ENCODE measurements around the gene NRG3.
"Not testable (repeated sequence)": the region's sequence is repeated elsewhere in the genome, so short reads cannot be mapped to it uniquely, and the experiment has no call there.

The NRG3 gene

DNA sequence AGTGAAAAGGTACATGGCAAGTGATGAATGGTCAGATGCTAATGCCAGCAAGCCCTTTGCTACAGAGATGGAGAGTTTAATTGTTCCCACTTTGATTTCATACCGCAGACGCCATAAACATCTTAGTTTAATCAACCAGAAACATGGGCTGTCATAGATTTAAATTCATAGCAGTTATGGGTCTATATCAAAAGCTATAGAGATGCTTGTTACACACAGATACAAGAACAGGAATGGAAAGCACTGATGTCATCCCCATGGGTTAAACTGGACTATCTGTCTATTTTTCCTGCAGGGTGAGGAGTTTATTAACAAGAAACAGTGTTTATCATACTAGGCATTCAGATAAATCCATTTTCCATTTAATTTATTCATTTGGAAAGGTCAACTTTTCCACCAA lies 409.2 kb downstream of the NRG3 start:
- DNase-seq (ENCODE audit: low spot score) = no peak

DNA sequence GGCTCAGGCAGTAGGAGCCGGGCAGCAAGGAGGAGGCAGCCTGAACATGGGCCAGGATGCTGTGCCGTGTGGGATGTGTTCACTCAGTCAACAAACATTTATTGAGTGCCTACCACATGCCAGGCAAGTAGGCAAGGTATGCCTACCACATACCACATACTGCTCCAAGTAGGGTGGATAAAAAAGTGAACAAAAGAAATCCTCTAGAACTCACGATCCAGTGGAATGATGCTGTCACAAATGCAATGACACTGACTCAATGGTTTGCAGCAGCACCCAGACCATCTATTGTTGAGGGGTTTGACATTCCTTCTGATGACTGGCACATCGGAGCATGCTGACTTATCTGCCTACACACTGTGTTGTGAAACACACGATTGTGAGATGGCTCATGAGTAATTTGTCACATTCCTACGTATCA lies 413.5 kb downstream of the NRG3 start:
- DNase-seq (ENCODE audit: low spot score) = peak; percentile 43

DNA sequence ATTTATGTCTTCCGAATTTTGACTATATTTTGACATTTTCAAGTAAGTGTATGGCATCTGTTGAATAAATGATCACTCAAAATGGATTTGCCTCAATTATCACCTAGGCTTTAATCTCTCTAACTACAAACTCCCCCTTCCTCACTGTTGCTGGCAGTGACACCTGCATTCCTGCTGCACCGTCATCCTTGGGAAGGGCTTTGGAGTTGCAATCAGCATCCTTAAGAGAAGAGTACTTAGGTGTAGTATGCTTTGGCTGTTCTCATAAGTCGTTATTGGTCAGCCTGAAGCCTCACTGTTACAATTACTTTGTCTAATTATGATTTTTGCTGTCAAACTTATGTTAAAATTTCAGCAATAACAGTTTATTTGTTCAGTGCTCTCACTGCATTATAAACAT lies 415.0 kb downstream of the NRG3 start:
- DNase-seq (ENCODE audit: low spot score) = no peak

DNA sequence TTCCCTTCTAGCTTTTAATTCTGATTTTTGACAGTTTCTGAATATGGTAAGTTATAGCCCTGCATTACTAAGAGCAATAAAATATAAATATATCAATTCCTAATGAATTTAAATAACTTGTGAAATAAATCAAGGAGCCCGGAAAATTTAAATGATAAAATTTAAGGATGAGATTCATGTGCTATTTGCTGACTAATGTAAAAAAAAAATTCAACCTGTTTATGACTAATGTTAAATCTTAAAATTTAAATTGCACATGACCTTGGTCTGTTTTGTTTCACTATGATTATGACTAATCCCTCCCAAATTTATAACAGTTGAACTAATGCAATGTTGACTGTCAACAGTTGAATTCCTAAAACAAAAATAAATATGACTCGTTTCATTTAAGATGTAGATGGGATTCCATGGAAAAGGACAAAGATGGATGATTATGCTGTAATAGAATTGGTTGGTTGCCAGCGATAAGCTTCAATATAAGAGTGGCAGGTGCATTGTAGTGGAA lies 419.9 kb downstream of the NRG3 start:
- DNase-seq (ENCODE audit: low spot score) = no peak

DNA sequence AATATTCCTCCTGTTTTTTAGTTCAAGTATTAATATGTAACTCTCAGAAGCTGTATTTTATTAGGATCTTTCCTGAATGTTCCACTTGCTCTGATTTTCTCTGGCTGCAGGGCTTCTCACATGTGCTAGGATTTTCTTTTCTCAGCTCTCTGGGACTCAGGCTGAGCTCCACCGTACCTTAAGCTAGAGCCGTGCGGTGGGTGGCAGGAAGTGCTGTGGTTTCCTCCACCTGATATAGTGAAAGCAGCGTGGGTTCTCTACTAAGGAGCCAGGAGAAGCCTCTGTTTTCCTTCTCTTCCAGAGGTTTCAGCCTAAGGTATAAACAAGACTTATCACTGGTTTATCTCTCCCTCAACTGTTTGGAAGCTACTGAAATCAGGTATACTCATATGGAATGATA lies 433.6 kb downstream of the NRG3 start:
- DNase-seq (ENCODE audit: low spot score) = no peak

DNA sequence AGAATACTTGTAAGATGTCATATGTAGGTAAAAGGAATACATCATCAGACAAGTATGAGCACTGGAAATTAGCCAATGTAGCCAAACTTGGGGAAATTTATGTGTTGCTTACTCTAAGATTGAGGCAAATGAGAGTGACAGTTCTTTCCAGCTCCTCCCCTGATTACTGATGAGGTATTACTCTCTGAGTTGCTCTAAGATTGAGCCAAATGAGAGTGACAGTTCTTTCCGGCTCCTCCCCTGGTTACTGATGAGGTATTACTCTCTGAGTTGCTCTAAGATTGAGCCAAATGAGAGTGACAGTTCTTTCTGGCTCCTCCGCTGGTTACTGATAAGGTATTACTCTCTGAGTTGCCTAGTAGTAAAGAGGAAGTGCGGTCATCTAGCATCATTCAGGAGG lies 435.8 kb downstream of the NRG3 start:
- no peak for DNase-seq (ENCODE audit: low spot score)

DNA sequence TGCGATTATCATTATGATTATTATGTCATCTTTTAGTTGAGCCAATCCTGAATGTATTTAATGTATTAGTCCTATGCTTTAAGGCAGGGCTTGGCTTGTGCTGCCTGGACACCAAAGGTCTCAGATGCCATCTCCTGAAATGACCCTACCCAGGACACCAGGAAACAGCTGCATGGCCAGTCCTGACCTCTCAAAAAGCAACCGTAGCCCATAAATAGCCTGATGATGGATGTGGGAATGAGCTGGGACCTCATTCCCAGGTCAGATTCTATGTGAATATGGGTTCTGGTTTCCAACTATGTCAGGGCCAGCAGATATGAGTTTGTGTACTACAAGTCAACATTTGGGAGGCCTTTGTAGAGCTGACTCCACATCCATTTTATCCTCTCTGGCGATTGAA lies 438.4 kb downstream of the NRG3 start:
- no peak for DNase-seq (ENCODE audit: low spot score)

DNA sequence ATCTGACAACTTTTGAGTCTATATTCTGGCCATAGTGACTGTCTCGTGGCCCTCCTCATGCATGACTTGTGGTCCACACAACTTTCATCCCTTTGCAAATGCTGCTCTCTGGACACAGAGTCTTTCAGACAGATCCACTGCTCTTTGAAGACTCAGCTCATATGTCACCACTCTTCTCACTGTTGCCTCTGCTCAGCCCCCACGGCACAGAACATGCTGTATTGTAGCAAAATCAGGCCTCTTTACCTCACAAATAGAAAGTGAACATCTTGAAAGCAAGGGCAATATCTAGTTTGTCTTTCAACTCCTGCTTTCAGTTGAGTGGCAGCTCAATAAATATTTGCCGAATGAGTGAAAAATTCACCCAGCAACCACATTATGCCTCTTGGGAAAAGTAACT lies 443.5 kb downstream of the NRG3 start:
- peak; percentile 27 for DNase-seq (ENCODE audit: low spot score)

DNA sequence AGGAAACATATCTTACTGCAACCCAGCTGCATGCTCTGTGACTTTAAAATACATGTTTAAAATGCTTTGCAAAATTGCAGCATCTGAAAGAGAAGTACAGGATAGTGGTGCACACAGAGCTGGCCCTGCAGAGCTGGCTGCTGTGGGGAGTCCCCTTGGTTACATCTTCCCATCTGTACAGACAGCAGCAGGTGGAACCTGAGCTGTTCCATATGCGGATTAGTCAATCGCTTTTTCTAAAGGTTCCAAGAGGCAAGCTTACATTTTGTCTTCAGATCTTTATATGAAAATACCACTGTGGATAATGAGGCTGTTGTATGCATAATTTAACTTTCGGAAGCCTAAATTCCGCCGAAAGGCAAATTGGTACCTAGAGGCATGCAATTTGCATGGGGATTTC lies 444.1 kb downstream of the NRG3 start:
- DNase-seq (ENCODE audit: low spot score) = peak; percentile 12

DNA sequence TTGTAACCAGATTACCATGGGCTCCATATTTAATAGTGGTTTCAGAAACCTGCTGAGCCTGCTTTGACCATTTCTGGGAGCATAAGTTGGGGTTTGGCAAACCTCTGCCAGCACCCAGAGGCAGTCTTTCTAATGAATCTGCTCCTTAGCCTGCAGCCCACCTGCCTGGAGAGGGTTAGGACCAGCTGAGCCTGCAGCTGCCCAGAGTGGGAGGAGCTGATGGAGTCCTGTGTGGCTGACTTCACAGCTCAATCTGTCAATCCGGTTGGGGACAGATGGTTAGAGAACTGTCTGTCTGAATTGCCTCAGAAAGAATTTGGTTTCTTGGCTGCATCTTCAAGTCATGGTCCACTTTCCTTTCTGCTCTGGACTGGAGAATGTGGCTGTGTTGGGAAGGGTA lies 444.6 kb downstream of the NRG3 start:
- DNase-seq (ENCODE audit: low spot score) = peak; percentile 22

DNA sequence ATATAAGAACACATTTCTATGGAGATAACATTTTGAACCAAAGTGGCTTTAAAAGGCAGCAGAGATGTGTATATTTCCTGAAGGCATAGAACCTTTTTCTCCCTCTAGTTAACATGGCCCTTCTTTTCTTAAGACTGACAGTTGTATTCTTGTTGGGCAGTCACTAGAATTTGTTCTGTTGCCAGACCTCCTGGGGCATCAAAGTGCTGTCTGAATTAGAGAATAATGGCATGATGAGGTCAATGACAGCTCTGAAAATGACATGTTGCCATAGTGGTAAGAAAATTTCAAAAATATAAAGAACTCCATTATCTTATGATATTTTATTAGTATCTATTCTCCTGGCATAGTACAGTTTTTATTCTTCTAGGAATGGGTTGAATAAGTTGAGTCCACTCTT lies 446.7 kb downstream of the NRG3 start:
- DNase-seq (ENCODE audit: low spot score) = no peak

DNA sequence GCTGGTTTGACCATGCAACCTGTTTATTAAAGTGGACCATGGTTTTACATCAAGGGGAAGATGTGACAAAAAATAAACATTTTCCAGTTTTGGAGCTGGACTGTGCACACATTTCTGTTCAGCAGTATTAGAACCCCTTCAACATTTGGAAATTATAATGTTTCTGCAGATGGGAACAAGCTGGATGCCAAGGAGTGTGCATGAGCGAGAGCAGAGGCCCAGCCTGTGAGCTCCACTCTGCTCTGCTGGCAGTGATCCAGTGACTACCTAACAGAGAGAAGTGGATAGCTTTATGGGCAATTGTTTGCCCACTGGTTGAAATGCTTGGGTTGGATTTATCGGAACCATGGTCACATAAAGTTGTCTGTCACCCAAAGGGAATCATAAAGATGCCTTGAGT lies 456.7 kb downstream of the NRG3 start:
- DNase-seq (ENCODE audit: low spot score) = peak; percentile 30

DNA sequence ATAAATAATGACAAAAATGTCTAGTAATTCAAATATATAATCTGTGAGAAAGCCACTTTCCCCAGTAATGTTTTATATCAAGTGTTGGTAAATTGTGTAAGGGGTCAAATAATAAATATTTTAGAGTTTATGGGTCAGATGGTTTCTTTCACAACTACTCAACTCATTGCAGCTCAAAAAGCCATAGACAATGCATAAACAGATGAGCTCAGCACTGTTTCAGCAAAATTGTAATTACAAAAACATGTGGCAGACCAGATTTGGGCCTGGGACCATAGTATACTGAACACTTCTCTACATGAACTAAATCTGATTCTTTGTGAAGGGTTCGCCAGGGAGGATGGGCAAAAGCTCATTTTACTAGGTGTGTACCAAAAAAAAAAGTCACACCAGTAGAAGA lies 460.8 kb downstream of the NRG3 start:
- no peak for DNase-seq (ENCODE audit: low spot score)

DNA sequence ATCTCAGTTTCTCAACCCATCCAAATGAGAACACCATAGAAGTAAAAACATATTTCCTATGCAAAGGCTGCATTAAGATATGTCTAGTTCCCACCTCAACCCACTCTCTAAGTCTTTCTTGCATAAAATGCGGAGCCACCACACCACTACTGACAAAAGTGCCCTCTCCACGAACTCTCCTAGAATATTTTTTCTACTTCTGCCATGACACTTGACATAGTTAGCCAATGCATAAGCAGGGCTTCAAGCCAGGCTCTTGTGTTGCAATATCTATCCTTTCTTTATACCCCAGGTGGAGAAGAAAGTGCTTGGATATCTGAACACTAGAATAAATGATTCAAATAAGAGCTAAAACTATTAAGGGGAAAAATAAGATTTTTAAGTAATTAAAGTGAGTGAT lies 465.2 kb downstream of the NRG3 start:
- DNase-seq (ENCODE audit: low spot score) = no peak

DNA sequence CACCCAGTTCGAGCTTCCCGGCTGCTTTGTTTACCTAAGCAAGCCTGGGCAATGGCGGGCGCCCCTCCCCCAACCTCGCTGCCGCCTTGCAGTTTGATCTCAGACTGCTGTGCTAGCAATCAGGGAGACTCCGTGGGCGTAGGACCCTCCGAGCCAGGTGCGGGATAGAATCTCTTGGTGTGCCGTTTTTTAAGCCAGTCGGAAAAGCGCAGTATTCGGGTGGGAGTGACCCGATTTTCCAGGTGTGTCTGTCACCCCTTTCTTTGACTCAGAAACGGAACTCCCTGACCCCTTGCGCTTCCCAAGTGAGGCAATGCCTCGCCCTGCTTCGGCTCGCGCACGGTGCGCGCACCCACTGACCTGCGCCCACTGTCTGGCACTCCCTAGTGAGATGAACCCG lies 474.6 kb downstream of the NRG3 start:
- not testable (repeated sequence) for DNase-seq (ENCODE audit: low spot score)

DNA sequence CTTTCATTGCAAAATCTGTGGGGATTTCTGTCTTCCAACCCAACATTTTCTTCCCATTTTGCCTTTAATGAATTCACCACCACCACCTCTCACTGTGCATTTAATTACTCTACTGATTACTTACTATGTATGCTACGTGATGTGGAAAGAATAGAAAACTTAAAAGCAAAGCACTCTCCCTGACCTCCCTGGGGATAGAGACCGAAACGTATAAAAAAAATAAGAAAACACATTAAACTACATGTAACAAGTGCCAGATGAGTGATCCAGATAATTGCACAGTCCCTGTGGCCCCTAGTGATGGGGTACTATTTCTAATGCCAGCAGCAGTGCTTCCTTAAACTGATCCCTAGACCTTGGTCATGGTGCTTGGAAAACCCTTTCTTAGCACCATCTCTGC lies 478.4 kb downstream of the NRG3 start:
- no peak for DNase-seq (ENCODE audit: low spot score)

DNA sequence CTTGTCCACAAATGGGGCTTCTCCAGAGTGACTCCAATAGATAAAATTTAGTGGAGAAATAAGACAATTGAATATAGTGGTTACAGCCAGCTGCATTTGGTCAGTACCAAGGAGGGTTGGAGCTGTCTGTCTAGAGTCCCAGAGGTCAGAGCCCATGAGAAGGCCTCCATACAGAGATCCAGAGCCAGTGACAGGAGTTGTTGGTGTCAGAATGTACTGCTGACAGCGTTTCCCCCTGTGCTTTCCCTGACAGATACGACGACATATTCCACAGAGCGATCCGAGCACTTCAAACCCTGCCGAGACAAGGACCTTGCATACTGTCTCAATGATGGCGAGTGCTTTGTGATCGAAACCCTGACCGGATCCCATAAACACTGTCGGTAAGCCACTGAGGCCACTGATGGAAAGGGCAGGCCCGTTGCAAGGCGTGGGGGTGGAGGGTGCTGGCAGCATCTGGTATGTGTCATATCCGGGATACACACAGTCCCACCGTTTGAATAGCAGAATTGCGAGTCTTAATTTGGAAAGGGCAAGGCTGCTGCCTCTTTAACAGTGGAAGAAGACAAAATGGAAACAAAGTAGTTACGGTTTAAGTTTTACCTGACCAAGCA lies 483.6 kb downstream of the NRG3 start:
- DNase-seq (ENCODE audit: low spot score) = peak; percentile 24

DNA sequence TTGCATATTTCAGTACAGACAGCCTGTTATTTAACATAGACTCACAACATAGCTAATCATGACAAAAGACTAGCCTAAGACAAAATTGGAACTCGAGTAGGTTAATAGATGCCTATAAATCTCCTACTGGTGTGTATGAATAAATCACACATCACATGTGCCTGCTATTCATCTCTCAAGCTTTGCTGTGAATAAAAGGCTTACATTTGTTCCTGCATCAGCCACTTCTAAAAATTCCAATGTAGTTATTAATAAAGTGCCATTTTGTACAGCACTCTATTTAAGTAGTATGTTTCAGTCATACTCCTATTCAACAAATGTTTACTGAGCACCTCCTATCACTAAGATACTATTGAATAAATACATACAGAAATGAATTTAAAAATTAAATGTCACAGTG lies 486.3 kb downstream of the NRG3 start:
- DNase-seq (ENCODE audit: low spot score) = no peak

DNA sequence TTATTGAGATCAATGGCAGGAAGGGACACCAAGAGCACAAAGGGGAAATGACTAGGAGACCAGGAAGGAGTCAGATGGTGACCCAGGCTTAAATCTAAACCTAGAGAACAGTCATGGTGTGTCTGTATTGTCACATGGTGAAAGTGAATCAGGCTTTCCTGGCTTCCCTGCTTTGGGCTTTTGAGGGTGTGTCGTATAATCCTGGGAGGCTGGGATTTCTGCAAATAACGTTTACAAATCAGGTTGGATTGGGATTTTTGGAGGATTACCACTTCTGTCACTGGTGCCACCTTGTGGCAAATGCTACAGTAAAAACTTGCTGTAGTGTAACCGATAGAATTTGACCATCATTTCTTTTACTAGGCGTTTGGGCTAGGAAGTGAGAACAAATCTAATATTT lies 502.6 kb downstream of the NRG3 start:
- peak; percentile 21 for DNase-seq (ENCODE audit: low spot score)

DNA sequence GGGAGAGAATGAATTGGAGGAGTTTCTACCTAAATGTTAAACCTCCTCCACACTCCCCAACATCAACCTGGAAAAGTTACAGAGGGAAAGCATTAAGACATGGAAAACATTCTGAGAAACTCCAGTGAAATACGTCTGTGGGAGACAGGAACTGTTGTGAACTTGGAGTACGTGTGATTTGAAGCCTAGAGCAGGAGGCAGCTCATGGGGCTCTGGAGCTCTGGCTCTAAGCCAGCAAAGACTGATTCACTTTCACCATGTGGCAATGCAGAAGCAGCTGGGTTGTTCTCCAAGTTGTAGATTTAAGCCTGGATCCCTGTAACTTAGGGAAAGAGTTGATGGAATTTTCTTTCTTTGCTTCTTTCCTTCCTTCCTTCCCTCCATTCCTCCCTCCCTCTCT lies 503.2 kb downstream of the NRG3 start:
- DNase-seq (ENCODE audit: low spot score) = peak; percentile 66

DNA sequence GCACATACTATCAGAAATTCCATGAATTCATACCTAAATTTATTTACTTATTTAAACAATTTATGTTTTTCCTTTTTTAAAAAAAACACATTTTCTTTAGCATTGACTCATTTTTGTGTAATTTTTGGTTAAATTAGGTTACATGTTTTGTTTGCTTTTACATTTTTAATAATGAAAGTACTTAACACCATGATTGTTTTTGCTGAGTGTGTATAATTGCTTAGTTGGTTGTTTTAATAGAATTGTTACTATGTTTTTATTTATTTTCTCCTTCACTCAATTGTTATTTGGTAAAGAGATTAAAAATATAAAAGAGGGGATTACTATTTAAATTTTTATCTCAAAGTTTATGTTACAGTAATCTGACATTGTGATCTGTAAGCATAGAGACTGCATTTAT lies 508.4 kb downstream of the NRG3 start:
- no peak for DNase-seq (ENCODE audit: low spot score)

DNA sequence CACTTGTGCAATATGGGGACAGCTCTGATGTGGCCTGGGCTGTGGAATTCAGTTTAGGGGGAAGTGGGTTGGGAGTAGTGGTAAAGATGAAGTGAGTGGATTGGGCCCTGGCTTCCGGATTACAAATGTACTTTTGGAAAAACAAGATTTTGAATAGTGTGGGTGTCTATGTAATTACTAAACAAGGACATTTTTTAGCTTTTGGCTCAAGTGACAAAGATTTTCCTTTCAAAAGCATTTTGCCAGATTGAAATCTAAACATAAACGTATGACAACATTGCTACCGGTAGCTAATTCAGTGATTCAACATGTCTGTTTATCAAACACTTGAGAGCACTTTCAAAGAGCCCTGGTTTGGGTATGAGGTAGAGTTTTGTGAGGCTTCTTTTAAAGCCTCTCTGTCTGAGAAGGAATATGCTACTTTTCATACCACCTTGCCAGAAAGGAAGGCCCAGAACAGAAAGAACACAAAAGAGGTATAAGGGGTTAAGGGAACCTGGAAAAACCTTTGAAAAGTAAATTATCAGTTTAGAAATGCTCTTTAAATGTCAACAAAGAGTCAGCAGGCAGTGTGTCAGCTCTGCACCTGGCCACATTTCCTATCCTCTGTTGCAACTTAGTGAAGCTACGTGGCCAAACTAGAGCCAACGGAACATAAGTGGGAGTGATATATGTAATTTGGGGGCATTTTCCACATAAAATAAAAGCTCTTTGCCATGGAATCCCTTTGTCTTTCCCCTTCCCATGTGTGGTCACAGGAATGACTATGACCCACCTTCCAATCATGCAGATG lies 516.1 kb downstream of the NRG3 start:
- no peak for DNase-seq (ENCODE audit: low spot score)

DNA sequence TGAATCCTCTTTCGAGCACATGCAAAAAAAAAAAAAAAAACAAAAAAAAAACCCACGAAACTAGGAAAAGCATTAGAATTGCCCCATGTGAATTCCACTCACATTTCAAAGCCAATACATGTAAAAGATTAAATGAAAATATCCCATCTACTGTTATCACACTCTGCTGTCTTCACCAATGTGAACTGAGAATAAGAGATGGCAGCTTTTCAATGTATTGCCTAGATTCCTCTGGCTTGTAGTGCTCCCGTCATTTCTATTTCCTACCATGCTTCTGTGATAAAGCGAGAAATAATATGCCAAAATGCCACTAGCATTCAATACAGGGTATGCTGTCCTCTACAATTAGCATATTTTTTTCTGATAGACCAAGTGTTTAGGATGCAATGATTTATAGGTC lies 517.0 kb downstream of the NRG3 start:
- DNase-seq (ENCODE audit: low spot score) = no peak

DNA sequence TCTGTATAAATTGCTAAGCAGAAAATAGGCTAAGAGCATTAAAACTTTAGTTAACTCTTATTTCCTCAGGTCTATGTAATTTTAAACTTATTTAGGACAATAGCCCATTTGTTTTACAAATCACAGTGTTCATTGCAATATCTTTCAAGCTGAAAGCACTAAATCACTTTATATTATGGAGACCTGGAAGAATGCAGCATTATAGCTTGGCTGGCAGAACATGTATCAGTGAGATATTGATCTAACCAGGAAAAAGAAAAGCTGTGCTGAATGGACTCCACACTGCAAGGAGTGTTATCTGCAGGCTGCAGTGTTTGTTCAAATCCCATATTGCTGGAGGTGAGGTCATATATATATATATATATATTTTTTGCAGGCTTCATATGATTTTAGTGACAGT lies 517.5 kb downstream of the NRG3 start:
- DNase-seq (ENCODE audit: low spot score) = no peak

Measured in Ammon's horn (tissue), 1 donor.